K562 (cell line): ENCODE results near the gene TRABD. TPM values are rescaled to one million over a fixed set of nuclear protein-coding genes. Genes with fewer than 3 reads are reported as not detected.

Experiments used
- ATAC-seq: fragments of 200-7000 bp; cut with Tn5 transposase; 3 replicates; pipeline ENCODE4 v1.9.1; 2020; ENCODE audit warnings: moderate library complexity
- BruUV-seq: library from RNA; stranded (reverse); fragments of 400-500 nt; replicated peaks from 2 replicates; lab custom pipeline; 2021; lab: Mats Ljungman, UMichigan
- CTCF ChIA-PET: fragments of 300-600 bp; formaldehyde crosslinking; extraction: SDS; loops from one replicate; lab custom pipeline; 2021; ENCODE audit warnings: low intra/inter-chr PET ratio; lab: Yijun Ruan, JAX
- POLR2A ChIA-PET: fragments of 300-600, 350-650 bp; sonication (Branson Sonifier 250); formaldehyde crosslinking; extraction: SDS; loops from one replicate; lab custom pipeline; 2021; ENCODE audit warnings: antibody characterized with exemption, inconsistent platforms; lab: Yijun Ruan, JAX
- DNase-seq, 4 experiments: peaks; one replicate each; pipeline versions ENCODE4 v3.0.0 to v3.0.0-alpha.2; 2011 to 2018; ENCODE audit warnings: low spot score in 3 of 4, mixed read lengths in 3 of 4; ENCODE audit errors: extremely low read depth in 1 of 4
- FAIRE-seq: peaks from 2 replicates; lab custom pipeline; 2011; peaks lifted over from hg19 to GRCh38; lab: Jason Lieb, UNC
- H2AFZ ChIP-seq: 2 replicates; pipeline ENCODE4 v1.6.0; 2011; ENCODE audit warnings: low read depth, low read length, control low read depth, inconsistent platforms
- H3K27ac ChIP-seq: fragments of 200-600 bp; 3 replicates; pipeline ENCODE4 v1.8.0; 2011; ENCODE audit warnings: low read depth, mild to moderate bottlenecking, control low read depth, inconsistent platforms, low read length, moderate library complexity, mixed read lengths; ENCODE audit errors: extremely low read depth
- H3K27me3 ChIP-seq, 2 experiments: fragments of 300-600 bp in 1 of 2; 2 replicates in 1 of 2; 3 replicates in 1 of 2; pipeline versions ENCODE4 v1.6.0 to v1.8.0; 2011; ENCODE audit warnings: inconsistent platforms in 2 of 2, low read length in 2 of 2, mild to moderate bottlenecking in 1 of 2, mixed read lengths in 1 of 2, moderate library complexity in 1 of 2; ENCODE audit not compliant: control insufficient read depth in 2 of 2, insufficient read depth in 2 of 2
- H3K36me3 ChIP-seq: fragments of 300-600 bp; 3 replicates; pipeline ENCODE4 v1.8.0; 2011; ENCODE audit warnings: mild to moderate bottlenecking, low read length, inconsistent platforms; ENCODE audit not compliant: control insufficient read depth, insufficient read depth
- H3K4me1 ChIP-seq, 2 experiments: fragments of 200-600 bp in 1 of 2; replicated peaks in 1 of 2; 2 replicates in 1 of 2; 3 replicates in 1 of 2; pipeline versions ENCODE4 v1.5.1 to v1.8.0; 2011; ENCODE audit warnings: inconsistent platforms in 2 of 2, low read length in 2 of 2, mild to moderate bottlenecking in 1 of 2, mixed read lengths in 1 of 2, moderate library complexity in 1 of 2; ENCODE audit not compliant: control insufficient read depth in 2 of 2, insufficient read depth in 2 of 2
- H3K4me2 ChIP-seq: 2 replicates; pipeline ENCODE4 v1.6.1; 2011; ENCODE audit warnings: low read length, control low read depth, inconsistent platforms, mixed read lengths; ENCODE audit not compliant: insufficient read depth
- H3K4me3 ChIP-seq: fragments of 200-600 bp; sonication (generic), shearing (Covaris generic); 2 replicates; pipeline ENCODE4 v1.5.1; 2016; ENCODE audit warnings: control low read depth, inconsistent platforms
- H3K79me2 ChIP-seq: fragments of 200-600 bp; 3 replicates; pipeline ENCODE4 v1.8.0; 2011; ENCODE audit warnings: low read length, inconsistent platforms; ENCODE audit not compliant: control insufficient read depth, insufficient read depth
- H3K9ac ChIP-seq, 2 experiments: 2 replicates each; pipeline versions ENCODE4 v1.6.0 to v1.6.1; 2011; ENCODE audit warnings: low read depth in 2 of 2, low read length in 2 of 2, control low read depth in 1 of 2, inconsistent platforms in 1 of 2, mild to moderate bottlenecking in 1 of 2, mixed read lengths in 1 of 2; ENCODE audit not compliant: insufficient read depth in 1 of 2
- H3K9me1 ChIP-seq: one replicate; pipeline ENCODE4 v1.6.0; 2011; ENCODE audit warnings: inconsistent platforms, mild to moderate bottlenecking, low read length, moderate library complexity; ENCODE audit not compliant: control insufficient read depth, insufficient read depth
- H3K9me3 ChIP-seq: replicated peaks from 2 replicates; pipeline ENCODE4 v1.5.1; 2011; ENCODE audit warnings: low read depth, low read length, inconsistent platforms; ENCODE audit not compliant: control insufficient read depth, insufficient read depth
- H4K20me1 ChIP-seq: replicated peaks from 2 replicates; pipeline ENCODE4 v1.6.1; 2011; ENCODE audit warnings: low read length, inconsistent platforms, mixed read lengths; ENCODE audit not compliant: control insufficient read depth, insufficient read depth
- E2F3 ChIP-seq: fragments of 250-450 bp; sonication (Bioruptor Pico); IDR thresholded peaks from 2 replicates; pipeline ENCODE4 v1.4.0; 2020; ENCODE audit warnings: mild to moderate bottlenecking
- ELF1 ChIP-seq: fragments of 200-800 bp; sonication (Bioruptor generic); IDR thresholded peaks from 2 replicates; pipeline ENCODE4 v1.6.1; 2016; ENCODE audit warnings: missing genetic modification characterization, missing compliant biosample characterization
- WGBS: fragments of 100-300 bp; shearing (Covaris generic); methylation state at CpG from one replicate; pipeline ENCODE4 v1.1.6; 2016; ENCODE audit warnings: low coverage, mixed read lengths; ENCODE audit not compliant: insufficient coverage; ENCODE audit errors: missing lambda C conversion rate; 5-methylcytosine and 5-hydroxymethylcytosine counted together
- in situ Hi-C: fragments of 300-500 bp; cut with MboI; formaldehyde crosslinking; loops from 4 replicates; pipeline ENCODE4 v1.15.0; 2018; ENCODE audit warnings: inconsistent platforms, mixed read lengths
- intact Hi-C: fragments of 100-400 bp; cut with micrococcal nuclease; formaldehyde crosslinking; loops from 2 replicates; pipeline ENCODE4 v1.14.2; 2022
- polyA plus RNA-seq, 8 experiments: library from polyadenylated mRNA; depleted of rRNA in 4 of 8; stranded (reverse) in 5 of 8; unstranded in 3 of 8; fragments of >200 nt; fragmentation: Nextera tagmentation in 2 of 8; fragmentation: Illumina TruSeq in 1 of 8; extraction: Ambion mirVana in 2 of 8; extraction: Trizol in 1 of 8; gene quantifications; 2 replicates each; pipeline versions ENCODE4 v1.2.1 to v1.2.3, GENCODE V29; 2011 to 2014; ENCODE audit warnings: inconsistent platforms in 1 of 8, missing spikeins in 1 of 8
- total RNA-seq, 7 experiments: library from RNA; depleted of rRNA in 6 of 7; stranded (reverse); fragments of >200 nt in 6 of 7; fragmentation: Illumina TruSeq in 2 of 7; extraction: Trizol in 2 of 7; gene quantifications; 2 replicates each; pipeline versions ENCODE4 v1.2.1 to v1.2.3, GENCODE V29; 2011 to 2021; ENCODE audit warnings: low replicate concordance in 1 of 7
- TF ChIP-seq, protein P1 (sequence below): IDR thresholded peaks from 3 replicates; pipeline ENCODE4 v1.6.1; 2011; ENCODE audit warnings: borderline replicate concordance, mild to moderate bottlenecking, moderate library complexity; ENCODE audit not compliant: insufficient read length; ENCODE audit errors: extremely low read depth
- TF ChIP-seq, protein P2 (sequence below): sonication (generic); formaldehyde crosslinking; IDR thresholded peaks from 2 replicates; pipeline ENCODE4 v1.8.0; 2022; ENCODE audit warnings: missing genetic modification reagents, mild to moderate bottlenecking, moderate library complexity, borderline replicate concordance
- TF ChIP-seq, protein P3 (sequence below): fragments of 450-650 bp; IDR thresholded peaks from 2 replicates; pipeline ENCODE4 v1.7.1; 2018; ENCODE audit warnings: mild to moderate bottlenecking, low read depth; ENCODE audit not compliant: partially characterized antibody

The TRABD gene
- total and polyA plus RNA-seq, 9 of the 15 experiments (the other 6 are each of a cell fraction or from before 2014, with no cell fraction given), result 0.08 to 62.9 (median 14.0) TPM

DNA sequence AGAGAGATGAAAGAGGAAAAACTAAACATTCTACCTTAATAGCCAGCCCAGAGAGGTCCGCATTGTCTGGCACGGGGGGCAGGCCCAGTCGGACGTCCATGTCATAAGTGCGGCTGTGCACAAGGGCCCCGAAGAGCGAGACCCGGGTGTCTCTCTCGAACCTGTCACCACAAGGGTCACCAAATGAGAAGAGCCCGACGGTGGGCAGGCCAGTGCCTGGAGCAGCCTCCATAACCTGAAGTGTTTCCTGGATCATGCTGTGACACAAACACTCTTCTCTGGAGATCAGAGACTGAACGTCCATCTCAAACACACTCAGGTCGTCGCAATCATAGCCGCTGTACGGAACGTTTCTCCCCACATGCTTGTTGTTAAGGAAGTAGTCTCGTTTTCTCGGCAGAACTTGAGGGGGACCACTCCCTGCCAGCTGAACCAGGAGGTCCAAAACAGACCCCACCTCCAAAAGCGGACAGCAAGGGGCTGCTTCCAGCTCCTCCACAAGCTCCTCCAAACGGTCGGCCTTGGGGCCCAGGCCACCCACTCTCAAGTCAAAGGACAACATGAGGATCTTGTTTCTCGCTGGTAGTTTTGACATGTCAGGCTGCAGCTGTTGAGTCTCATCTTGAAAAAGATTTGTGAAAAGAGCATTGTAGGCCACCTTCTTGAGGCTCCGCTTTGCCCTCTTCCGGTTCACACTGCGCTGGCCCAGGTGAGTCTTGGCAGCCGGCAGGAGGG is 58.1 kb downstream of the TRABD start:
- H3K9me1 ChIP-seq, result no peaks in the 10 kb centered on the region
- FAIRE-seq (peak; percentile 60), DNase-seq (no peak), ATAC-seq (peak; percentile 13; the same call in 2 of the 3 replicates)
- peak overlapping the region; percentile 80 to 93 for H3K9ac ChIP-seq
- peak overlapping the region; percentile 79 for H3K4me2 ChIP-seq
- peaks cover 7 to 54% of the 10 kb centered on the region in 2 experiments; a peak in 4 of 5 replicates for H3K4me1 ChIP-seq
- WGBS, result 1% methylated on average over 23 of the region's 27 CpGs
- no peaks in the 10 kb centered on the region for H3K27me3 ChIP-seq
- no peaks in the 10 kb centered on the region for H3K9me3 ChIP-seq
- ChIA-PET POLR2A (interaction anchor here (0.6 to 1.9 kb wide), 4 partner anchors 12 to 150 kb away, joined by 3 to 5 read pairs (median 3); no protein-coding TSS in a partner anchor), CTCF (no interaction called here)
- H4K20me1 ChIP-seq, result peaks cover 15% of the 10 kb centered on the region
- peak overlapping the region; percentile 76 for H3K4me3 ChIP-seq
- H3K36me3 ChIP-seq, result peaks cover 46% of the 10 kb centered on the region; the same call in 2 of the 3 replicates
- no TSS peak for BruUV-seq
- TF ChIP-seq, protein P1, sequence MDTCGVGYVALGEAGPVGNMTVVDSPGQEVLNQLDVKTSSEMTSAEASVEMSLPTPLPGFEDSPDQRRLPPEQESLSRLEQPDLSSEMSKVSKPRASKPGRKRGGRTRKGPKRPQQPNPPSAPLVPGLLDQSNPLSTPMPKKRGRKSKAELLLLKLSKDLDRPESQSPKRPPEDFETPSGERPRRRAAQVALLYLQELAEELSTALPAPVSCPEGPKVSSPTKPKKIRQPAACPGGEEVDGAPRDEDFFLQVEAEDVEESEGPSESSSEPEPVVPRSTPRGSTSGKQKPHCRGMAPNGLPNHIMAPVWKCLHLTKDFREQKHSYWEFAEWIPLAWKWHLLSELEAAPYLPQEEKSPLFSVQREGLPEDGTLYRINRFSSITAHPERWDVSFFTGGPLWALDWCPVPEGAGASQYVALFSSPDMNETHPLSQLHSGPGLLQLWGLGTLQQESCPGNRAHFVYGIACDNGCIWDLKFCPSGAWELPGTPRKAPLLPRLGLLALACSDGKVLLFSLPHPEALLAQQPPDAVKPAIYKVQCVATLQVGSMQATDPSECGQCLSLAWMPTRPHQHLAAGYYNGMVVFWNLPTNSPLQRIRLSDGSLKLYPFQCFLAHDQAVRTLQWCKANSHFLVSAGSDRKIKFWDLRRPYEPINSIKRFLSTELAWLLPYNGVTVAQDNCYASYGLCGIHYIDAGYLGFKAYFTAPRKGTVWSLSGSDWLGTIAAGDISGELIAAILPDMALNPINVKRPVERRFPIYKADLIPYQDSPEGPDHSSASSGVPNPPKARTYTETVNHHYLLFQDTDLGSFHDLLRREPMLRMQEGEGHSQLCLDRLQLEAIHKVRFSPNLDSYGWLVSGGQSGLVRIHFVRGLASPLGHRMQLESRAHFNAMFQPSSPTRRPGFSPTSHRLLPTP, result no peak
- TF ChIP-seq, protein P2, sequence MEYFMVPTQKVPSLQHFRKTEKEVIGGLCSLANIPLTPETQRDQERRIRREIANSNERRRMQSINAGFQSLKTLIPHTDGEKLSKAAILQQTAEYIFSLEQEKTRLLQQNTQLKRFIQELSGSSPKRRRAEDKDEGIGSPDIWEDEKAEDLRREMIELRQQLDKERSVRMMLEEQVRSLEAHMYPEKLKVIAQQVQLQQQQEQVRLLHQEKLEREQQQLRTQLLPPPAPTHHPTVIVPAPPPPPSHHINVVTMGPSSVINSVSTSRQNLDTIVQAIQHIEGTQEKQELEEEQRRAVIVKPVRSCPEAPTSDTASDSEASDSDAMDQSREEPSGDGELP (CRISPR knock-in tag), result 0 out of 2 replicates have a peak, but pooled peaks have one; percentile 15
- TF ChIP-seq, protein P3, sequence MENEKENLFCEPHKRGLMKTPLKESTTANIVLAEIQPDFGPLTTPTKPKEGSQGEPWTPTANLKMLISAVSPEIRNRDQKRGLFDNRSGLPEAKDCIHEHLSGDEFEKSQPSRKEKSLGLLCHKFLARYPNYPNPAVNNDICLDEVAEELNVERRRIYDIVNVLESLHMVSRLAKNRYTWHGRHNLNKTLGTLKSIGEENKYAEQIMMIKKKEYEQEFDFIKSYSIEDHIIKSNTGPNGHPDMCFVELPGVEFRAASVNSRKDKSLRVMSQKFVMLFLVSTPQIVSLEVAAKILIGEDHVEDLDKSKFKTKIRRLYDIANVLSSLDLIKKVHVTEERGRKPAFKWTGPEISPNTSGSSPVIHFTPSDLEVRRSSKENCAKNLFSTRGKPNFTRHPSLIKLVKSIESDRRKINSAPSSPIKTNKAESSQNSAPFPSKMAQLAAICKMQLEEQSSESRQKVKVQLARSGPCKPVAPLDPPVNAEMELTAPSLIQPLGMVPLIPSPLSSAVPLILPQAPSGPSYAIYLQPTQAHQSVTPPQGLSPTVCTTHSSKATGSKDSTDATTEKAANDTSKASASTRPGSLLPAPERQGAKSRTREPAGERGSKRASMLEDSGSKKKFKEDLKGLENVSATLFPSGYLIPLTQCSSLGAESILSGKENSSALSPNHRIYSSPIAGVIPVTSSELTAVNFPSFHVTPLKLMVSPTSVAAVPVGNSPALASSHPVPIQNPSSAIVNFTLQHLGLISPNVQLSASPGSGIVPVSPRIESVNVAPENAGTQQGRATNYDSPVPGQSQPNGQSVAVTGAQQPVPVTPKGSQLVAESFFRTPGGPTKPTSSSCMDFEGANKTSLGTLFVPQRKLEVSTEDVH, result no peak
- TF ChIP-seq ELF1 (tag), result no peak
- no peak for TF ChIP-seq E2F3 (CRISPR knock-in tag)
- intact Hi-C loops, result loop anchor here (5.0 kb wide), 1 partner anchor 253 kb away; no protein-coding TSS in a partner anchor
- no peak overlapping the region for H2AFZ ChIP-seq
- H3K27ac ChIP-seq, result peak overlapping the region; percentile 81
- in situ Hi-C loops, result loop anchor here (5.0 kb wide), 1 partner anchor 98 kb away; the partner anchor contains the start of gene PPP6R2
- H3K79me2 ChIP-seq, result peaks cover 70% of the 10 kb centered on the region
